ENCODE measurements around the gene MNAT1.

The MNAT1 gene

GRCh38 chr14:60805841-60806430 lies 71.4 kb downstream of the MNAT1 start:
- Histone ChIP-seq H3K36me3 (no peaks in the 10 kb centered on the region; the same call in 1 of the 2 replicates), H3K4me3 (ENCODE audit: low read depth, low read length) (no peak overlapping the region), H3K9me3 (no peaks in the 10 kb centered on the region), H3K4me1 (no peaks in the 10 kb centered on the region), H3K27me3 (no peaks in the 10 kb centered on the region)
- no peak for TF ChIP-seq CTCF (IDR thresholded peaks at IDR 0.05; ENCODE audit: low read depth, low read length)
- DNase-seq: no peak

- H3K9me3 ChIP-seq: no peaks in the 10 kb centered on the region
- no peaks in the 10 kb centered on the region for H3K4me1 ChIP-seq
- no peaks in the 10 kb centered on the region for H3K27me3 ChIP-seq
- DNase-seq: no peak
- TF ChIP-seq CTCF (IDR thresholded peaks at IDR 0.05; ENCODE audit: low read depth, low read length): no peak
- H3K36me3 ChIP-seq: peaks cover 6% of the 10 kb centered on the region
- H3K4me3 ChIP-seq (ENCODE audit: low read depth, low read length): no peak overlapping the region
These were observed 72.7 kb downstream of the MNAT1 start for GRCh38 chr14:60807247-60807646.

GRCh38 chr14:60807971-60808370 lies 73.4 kb downstream of the MNAT1 start:
- H3K36me3 ChIP-seq: peaks cover 14% of the 10 kb centered on the region
- no peak for DNase-seq
- no peak overlapping the region for H3K4me3 ChIP-seq (ENCODE audit: low read depth, low read length)
- H3K9me3 ChIP-seq: no peaks in the 10 kb centered on the region
- TF ChIP-seq CTCF (IDR thresholded peaks at IDR 0.05; ENCODE audit: low read depth, low read length): no peak
- no peaks in the 10 kb centered on the region; the same call in 1 of the 2 replicates for H3K4me1 ChIP-seq
- no peaks in the 10 kb centered on the region for H3K27me3 ChIP-seq

- no peaks in the 10 kb centered on the region for H3K27me3 ChIP-seq
- peaks cover 21% of the 10 kb centered on the region for H3K36me3 ChIP-seq
- H3K4me3 ChIP-seq (ENCODE audit: low read depth, low read length): no peak overlapping the region
- TF ChIP-seq CTCF (IDR thresholded peaks at IDR 0.05; ENCODE audit: low read depth, low read length): no peak
- no peaks in the 10 kb centered on the region; the same call in 1 of the 2 replicates for H3K4me1 ChIP-seq
- no peaks in the 10 kb centered on the region for H3K9me3 ChIP-seq
- peak; percentile 15 for DNase-seq
These were observed 78.4 kb downstream of the MNAT1 start for GRCh38 chr14:60812987-60813386.

GRCh38 chr14:60815371-60815770 lies 80.8 kb downstream of the MNAT1 start:
- no peaks in the 10 kb centered on the region; the same call in 1 of the 2 replicates for H3K4me1 ChIP-seq
- no peaks in the 10 kb centered on the region for H3K9me3 ChIP-seq
- peaks cover 21% of the 10 kb centered on the region for H3K36me3 ChIP-seq
- TF ChIP-seq CTCF (IDR thresholded peaks at IDR 0.05; ENCODE audit: low read depth, low read length): no peak
- no peak overlapping the region for H3K4me3 ChIP-seq (ENCODE audit: low read depth, low read length)
- DNase-seq: no peak
- H3K27me3 ChIP-seq: no peaks in the 10 kb centered on the region

- H3K27me3 ChIP-seq: no peaks in the 10 kb centered on the region
- no peaks in the 10 kb centered on the region for H3K9me3 ChIP-seq
- DNase-seq: no peak
- H3K4me1 ChIP-seq: no peaks in the 10 kb centered on the region; the same call in 1 of the 2 replicates
- H3K36me3 ChIP-seq: peaks cover 16% of the 10 kb centered on the region
- no peak for TF ChIP-seq CTCF (IDR thresholded peaks at IDR 0.05; ENCODE audit: low read depth, low read length)
- no peak overlapping the region for H3K4me3 ChIP-seq (ENCODE audit: low read depth, low read length)
These were observed 82.6 kb downstream of the MNAT1 start for GRCh38 chr14:60817113-60817512.

All from BE2C (cell line).